ENCODE data around the gene NEO1.
"Not testable (repeated sequence)": the region's sequence is repeated elsewhere in the genome, so short reads cannot be mapped to it uniquely, and the experiment has no call there.

The NEO1 gene

DNA sequence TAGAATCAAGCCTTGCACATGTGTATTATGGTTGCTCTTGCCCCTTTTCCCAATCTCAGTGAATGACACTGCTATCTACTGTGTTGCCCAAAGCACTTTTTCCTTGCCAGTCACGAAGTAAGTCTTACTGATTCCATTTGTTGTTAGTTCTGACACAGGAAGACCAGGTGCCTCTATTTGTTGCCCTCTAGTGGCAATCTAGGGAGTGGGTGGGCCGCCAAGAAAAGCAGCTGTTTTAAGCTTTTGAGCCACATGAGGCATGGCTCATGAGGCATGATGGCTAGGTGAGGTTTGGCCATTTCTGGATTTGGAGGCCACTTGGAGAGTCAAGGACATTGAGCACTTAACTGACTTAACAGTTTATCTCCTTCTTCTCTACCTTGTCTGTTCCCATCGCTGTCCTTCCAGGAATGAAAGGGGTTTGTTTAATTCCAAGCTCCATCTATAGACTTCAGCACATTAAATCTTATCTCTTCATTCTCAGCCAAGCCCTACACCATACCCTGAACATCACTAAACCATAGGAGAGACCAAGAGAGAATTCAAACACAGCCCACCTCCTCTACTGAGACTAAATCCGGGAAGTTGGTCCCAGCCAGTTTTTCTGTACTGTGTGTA, 213.4 kb downstream of the NEO1 start:
- DNase-seq = peak; percentile 21

DNA sequence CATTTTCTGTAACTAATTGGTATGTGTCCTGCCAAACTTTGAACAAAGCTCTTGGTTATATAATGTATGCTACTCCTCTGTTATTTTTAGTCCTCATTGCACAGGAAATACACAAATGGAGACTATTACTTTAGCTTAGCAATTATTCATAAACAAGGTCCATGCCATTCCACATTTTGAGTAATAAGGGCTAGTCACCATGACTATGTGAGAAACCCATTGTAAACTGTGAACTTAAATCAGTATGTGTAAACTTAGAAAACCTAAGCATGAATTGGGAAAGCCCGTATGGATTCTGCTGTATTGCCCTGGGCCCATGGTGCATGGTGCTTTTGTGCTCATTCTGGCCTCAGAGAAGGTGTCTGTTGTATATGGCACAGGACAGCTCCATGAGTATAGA, 216.2 kb downstream of the NEO1 start:
- no peak for DNase-seq

DNA sequence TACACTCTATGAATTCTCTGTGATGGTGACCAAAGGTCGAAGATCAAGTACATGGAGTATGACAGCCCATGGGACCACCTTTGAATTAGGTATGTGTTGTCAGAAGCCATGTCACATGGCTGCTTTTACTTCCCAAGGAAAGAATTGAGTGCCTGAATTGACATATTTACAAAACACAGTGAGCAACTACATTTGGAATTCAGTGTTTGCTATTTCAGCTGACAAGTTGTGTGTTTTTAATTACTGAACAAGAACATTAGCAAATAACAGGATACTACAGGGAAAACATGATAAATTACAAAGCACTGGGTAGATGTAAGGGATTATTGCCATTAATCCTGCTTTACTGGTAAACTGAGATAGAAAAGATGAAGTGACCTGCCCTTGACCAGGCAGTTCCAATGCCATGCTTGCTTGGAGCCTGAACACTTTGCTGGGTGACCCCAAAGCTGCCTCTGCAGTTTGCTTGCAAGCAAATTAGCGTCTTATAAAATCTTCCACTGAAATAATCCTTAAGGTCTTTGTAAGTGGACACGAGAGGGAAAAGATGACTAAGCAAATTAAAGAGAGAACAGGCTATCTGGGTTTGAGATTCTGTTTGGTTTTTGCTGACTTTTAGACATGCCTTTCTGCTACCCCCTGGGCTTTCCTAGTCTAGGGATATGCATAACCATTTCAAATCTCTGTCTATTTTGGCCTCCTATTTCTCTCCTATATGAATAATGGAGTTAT, 218.3 kb downstream of the NEO1 start:
- DNase-seq = no peak

DNA sequence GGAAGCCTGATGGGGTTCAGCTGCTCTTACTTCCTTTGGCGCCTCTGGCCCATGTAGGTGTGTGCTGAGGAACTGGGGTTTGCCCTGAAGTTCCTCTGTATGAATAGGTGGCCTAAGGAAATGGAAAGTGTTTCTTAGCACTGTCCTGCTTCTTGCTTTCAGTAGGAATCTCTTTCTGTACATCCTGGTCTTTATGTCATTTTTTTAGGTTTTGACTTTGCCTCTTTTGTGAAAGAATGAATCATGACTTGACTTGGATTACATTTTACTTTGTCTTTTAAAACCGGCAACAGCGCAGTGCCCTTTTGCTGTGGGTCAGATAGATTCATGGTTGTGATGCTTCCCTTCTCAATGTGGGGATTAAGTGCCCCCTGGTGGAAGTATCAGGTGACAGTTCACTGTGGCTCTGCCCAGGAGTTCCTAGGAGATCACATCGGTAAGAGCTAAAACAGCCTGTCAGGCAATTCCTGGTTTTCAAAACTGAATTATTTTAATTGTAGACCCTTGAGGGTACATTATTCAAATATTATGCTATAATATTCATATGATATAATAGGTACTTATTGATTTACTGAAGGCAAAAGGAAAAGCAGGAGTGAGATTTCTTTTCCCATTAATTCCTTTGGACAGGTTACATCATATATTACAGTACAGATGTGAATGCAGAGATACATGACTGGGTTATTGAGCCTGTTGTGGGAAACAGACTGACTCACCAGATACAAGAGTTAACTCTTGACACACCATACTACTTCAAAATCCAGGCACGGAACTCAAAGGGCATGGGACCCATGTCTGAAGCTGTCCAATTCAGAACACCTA, 221.1 kb downstream of the NEO1 start:
- peak; percentile 67 for DNase-seq

DNA sequence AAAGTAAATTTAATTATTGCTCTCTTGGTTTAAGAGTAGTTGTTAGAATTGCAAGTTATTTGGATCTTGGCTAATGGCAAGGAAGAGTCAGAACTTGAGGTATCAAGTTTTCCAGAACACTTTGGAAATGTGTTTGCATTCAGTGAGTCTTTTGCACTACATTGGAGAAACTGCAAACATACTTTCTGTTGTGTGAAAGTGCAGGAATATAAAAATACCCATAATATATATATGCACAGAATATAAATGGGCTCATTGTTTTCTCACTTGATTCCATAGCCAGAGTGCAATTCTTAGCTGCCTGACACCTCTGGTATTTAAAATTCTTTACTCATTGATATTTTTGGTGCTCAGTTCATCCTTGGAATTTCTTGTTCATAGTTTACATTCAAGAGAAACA, 223.6 kb downstream of the NEO1 start:
- DNase-seq = no peak

DNA sequence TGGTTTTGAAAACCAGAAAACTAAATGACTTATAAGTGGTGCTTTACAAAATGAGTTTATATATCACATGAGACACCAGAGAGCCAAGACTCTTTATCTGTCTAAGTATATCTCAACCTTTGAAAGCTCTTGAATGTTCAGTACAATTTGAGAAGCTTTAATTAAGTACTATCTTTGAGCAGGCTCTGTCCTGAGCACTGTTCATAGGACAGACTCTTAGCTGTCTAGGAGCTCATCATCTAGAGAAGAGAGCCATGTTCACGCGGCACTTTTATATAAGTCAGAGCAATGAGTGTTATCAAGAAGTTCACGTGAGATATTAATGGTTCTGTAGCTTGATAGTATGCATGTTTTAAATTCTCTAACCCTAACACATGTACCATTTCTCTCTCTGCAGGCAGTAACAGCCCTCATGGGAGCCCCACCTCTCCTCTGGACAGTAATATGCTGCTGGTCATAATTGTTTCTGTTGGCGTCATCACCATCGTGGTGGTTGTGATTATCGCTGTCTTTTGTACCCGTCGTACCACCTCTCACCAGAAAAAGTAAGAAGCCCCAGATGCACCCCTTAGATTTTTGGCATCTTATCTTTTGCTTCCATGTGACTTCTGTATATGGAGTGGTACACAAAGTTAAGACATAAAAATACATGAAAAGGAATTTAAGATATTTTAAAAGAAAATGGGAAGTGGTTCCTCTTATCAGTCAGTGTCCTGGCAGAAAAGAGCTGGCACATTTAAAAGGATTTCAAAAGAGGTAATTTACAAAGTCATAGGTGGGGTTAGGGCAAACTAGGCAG, 230.5 kb downstream of the NEO1 start:
- no peak for DNase-seq

DNA sequence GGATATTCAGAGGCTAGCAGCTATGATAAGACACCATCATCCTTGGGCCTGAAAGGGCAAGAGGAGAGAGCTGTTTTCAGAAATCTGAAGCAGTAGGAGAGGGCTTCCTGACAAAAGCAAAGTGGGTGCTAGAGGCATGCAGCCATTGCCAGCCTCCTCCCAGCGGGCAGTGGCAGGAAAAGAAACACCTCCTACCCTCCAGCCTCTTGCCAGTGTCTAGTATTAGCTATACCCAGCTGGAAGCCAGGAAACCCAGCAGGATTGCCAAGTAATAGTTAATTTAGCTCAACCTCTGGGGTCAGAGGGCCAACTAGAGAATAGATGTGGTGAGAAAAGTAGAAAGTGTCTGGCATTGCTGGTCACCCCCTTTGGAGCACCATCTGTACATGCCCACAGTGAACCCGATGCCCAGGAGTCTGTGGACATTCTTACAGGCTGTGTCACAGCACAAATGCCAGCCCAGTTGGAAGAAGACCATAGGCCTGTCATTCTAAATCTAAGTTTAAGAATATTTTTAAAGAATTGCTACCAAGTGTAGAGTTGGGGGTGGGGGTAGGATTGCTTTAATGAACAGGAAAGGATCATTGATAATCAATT, 231.2 kb downstream of the NEO1 start:
- DNase-seq = no peak

DNA sequence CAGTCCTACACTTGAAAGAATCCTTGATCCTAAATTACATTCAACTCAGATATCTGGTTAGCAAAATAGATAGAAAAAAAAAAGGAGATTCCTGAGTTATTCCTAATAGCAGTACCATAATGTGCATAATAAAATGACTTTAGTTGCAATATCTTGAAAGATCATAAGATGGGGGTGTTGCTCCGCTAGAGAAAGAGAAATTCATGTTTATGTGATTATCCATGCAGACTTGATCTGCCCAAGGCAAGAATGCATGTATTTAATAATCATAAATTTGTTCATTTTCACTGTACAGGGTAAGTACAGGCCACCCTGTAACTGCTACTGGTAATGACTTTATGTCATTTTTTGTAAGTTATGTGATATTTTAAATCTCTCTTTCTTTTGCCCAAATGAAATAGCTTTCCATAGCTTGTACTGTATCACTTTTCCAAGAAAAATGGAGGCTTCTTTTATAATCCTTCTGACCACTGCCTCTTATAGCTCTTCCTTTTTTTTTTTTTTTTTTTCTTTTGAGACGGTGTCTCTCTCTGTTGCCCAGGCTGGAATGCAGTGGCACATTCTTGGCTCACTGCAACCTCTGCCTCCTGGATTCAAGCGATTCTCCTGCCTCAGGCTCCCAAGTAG, 231.9 kb downstream of the NEO1 start:
- no peak for DNase-seq

DNA sequence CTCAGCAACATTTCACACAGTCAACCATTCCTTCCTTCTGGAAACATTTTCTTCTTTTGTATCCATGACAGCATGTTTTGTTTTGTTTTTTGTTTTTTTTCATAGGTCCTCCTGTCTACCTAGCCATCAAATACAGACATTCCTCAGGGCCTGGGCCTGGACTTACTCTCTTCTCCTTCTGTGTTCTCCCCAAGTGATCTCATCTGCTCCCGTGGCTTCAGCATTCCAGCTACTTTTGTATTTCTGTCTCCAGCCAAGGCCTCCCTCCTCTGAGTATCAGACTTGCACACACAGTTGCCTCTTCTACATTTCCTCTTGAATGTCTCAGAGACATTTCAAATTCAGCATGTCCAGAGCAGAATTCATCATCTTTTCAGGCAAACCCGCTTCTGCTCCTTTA, 234.0 kb downstream of the NEO1 start:
- DNase-seq = no peak

DNA sequence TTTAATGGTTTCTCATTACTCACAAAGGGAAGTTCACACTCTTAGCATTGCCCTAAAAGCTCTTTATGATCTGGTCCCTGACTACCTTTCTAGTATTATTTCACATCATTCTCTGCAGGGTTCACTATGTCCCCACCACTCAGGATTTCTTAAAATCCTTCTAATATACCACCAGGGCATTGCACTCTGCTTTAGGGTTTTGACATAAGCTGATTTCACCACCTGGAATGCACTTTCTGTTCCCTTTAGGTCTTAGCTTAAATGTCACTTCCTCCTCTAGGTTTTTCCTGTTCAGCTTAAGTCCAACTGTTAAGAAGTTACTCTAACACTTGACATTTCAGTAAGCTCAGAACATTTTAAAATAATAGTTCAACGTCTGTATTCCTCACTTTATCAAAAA, 234.8 kb downstream of the NEO1 start:
- peak; percentile 14 for DNase-seq

DNA sequence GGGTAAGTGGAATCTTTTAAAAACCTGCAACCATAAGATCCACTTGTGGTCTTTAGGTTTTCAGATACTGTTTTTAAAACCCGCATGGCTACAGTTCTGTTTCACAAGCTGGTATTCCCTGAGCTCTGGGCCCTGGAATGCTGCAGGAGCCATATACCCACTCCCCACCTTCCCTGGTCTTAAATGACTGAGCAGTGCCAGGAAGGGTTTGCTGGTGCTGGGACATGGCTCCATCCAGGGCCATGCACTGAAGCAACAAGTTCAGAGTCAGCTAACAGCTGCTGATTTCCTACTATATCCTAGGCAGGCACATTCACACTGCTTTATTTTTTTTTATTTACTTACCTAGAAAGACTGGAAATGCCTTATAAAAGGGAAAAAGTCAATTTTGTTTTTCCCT, 239.2 kb downstream of the NEO1 start:
- no peak for DNase-seq

DNA sequence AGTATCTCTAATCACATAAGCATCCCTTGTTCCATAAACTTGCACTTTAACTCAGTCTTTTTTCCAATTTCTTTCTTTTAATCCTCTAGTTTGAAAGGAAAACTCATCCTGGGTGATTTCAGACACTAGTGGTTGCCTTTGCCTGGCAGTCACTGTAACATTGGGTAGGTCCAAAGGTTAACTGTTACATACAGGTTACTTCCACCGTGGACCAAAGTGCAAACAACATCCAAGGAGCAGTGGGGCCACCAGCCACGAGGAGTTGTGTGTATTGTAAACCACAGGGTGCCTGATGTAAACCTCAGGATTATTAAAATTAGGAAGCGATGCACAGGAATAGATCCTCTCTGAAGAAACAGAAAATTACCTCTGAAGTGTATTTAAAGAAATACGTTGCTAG, 241.5 kb downstream of the NEO1 start:
- no peak for DNase-seq

DNA sequence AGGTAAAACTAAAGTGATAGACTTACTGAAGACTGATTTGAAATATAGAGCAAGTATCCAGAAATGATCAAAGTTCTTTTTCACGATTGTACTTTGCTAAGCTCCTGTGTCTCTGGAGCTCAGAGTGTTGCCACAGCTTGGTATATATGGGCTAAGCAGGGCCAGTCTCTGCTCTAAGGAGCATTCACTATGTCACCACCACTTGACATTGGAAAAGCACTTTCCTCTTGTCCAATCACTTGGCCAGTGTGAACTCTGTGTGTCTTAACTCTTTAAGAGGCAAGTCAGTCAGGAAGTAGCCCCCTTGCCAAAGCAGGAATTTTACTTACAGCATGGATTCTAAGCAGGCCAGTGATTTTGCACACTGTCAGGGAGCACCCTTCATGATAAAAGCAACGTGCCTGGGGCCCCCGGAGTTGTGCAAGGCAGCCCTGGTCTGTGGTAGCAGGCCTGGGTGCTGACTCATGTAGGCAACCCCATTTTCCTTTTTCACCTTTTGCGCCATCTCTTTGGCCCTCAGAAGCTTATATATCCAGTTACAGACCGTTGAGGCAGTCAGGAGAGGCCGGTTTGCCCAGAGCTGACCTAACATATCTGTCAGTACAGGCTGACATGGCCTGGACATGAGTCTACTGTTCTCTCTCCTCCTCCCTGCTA, 243.5 kb downstream of the NEO1 start:
- no peak for DNase-seq

DNA sequence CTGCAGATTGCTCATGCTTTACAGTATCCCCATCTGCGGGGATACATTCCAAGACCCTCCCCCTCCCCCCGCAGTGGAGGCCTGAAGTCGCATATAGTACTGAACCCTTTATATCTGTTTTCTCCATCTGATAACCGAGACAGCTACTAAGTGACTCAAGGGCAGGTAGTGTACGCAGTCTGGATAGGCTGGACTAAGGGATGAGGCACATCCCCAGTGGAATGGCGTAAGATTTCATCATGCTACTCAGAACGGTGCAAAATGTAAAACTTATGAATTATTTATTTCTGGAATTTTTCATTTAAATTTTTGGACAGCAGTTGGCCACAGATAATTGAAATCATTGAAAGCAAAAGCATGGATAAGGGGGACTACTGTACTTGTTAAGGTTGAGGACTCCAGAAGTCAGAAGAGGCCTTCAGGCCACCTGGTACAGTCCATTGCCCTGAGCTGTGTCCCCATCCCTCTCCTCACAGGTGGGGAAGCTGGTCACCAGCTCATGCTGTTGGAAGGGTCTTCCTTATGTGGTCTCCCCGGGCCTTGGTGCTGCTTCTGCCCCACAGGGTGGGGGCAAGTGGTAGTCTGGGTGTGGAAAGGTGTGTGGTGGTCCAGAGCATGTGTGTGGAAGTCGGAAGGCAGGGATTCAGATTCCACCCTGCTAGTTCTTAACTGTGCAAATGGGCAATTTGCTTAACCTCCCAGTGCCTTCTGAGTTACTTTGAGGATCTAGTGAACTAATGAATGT, 244.5 kb downstream of the NEO1 start:
- no peak for DNase-seq

DNA sequence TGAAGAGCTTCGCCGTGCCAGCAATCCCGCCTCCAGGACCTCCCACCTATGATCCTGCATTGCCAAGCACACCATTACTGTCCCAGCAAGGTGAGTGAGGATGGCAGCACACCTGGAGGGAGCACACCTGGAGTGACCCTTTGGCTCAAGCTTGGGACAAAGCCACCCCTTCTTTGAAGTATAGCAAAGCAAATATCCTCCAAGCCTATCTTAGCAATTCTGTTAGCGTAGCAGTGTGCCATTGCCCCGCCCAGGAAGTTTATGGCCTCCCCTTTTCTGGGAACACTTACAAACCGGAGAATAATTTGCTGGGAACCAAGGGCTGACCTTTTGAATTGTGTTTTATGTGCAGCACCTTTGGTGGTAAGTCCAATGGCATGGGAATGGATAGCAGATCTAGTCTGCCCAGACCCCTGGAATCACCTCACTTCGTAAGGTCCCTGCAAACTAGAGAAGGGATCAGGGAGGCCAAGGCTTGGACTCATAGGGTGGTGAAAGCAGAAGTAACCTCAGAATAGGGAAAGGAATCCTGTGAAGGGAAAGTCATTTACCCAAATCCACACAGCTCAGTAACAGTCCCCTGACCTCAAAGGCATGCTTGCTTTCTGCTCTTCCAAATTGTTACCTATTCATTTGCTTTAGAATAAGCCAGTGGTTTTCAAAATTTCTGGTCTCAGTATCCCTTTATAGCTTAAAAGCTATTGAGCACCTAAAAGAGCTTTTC, 246.4 kb downstream of the NEO1 start:
- no peak for DNase-seq

DNA sequence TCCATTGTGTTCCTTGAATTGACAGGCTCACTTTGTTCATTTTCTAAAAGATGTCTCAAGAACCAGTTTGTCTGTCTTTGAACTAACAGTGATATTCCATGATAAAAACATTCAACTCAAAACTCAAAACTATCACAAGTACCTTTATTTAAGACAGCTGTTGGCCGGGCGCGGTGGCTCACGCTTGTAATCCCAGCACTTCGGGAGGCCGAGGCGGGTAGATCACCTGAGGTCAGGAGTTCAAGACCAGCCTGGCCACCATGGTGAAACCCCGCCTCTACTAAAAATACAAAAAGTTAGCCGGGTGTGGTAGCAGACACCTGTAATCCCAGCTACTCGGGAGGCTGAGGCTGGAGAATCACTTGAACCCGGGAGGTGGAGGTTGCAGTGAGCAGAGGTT, 248.0 kb downstream of the NEO1 start:
- DNase-seq = not testable (repeated sequence)

DNA sequence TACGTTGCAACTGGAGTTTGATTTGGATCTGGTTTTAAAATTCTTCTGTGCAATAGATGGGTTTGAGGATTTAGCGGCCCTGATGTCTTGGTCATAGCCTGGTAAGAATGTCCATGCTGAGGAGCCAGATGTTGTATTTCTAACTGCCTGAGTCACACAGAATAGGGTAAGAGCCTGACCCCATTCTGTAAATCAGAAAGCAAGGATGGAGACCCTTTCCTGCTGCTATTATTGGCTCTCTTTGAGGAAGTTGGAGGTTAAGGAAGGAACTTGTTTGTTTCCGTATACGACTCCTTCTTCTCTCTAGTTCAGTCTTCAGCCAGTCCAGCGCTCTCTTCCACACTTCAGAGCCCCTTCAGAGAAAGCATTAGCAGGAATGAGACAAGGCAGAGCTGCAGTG, 251.4 kb downstream of the NEO1 start:
- no peak for DNase-seq

DNA sequence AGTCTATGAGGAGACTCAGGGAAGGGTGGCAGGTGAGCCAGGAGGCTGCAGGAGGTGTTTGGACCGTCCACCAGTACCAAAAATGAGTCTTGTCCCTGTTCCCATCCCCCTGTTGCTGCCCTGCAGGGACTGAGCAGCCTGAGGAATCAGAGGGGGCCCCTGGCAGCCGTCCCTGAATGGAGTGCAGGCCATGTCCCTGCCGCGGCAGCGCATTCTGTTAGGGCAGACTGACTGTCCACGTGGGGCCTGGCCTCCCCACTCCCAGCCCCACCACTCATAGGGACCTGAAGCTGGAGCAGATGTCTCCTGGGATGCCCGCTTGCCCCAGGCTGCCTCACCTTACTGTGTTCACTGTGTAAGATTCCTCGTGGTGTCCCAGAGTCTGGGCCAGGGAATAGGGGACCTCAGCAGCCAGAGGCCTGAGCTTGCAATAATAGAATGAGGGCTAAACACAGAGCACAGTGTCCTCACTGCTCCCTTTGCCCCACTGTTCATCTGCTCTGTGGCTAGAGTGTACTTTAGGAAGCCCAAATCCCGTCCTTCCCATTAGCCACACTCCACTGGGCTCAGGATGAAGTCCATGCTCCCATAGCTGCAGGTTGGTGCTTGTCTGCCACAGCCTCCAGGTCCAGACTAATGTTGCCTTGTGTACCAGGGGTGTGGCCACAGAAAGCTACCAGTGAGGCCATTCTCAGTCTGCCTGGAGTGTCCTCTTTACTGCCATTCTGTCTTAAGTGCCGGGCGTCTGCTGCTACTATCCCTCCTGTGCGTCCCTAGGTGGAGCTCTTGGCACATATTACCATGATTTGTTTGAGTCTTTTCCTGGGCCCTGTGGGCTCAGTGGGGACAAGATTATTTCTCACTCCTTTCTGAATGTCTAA, 253.3 kb downstream of the NEO1 start:
- DNase-seq = peak; percentile 53

DNA sequence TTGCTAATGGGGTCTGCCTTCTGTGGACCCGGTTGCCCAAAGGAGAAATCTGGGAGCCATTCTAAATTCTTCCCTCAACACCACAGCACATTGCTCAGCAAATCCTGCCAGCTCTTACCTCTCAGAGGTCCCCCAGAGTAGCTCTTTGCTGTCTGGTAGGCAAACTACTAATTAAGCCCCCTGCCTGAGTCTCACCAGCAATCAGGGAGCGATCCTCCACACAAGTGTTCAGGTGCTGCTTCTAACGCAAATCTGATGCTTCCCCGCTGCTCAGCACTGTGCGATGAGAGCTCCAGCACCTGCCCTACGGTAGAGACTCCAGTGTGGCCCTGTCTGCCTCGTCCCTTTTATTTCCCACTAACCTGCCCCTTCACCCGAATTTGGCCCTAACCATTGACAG, 256.0 kb downstream of the NEO1 start:
- DNase-seq = no peak

All from midbrain (tissue), 1 donor.